Measurements from ENCODE around the gene NOX5. TPM values are rescaled to one million over a fixed set of nuclear protein-coding genes. Genes with fewer than 3 reads are reported as not detected.

NOX5 gene
- total RNA-seq, 1 experiment from 2014 or later, result 339 TPM

- Histone ChIP-seq H4K20me1 (ENCODE audit: low read length) (no peaks in the 10 kb centered on the region), H2AFZ (ENCODE audit: low read length) (no peak overlapping the region), H3K4me2 (ENCODE audit: low read length) (no peak overlapping the region), H3K9ac (ENCODE audit: low read length) (no peak overlapping the region), H3K9me2 (replicated peaks; ENCODE audit: low read length) (no peaks in the 10 kb centered on the region), H3K36me3 (ENCODE audit: low read depth, low read length) (no peaks in the 10 kb centered on the region), H3K79me2 (ENCODE audit: low read length) (no peaks in the 10 kb centered on the region), H3K27ac (ENCODE audit: low read length) (no peak overlapping the region), H3K27me3 (ENCODE audit: low read length) (no peaks in the 10 kb centered on the region), H3K4me3 (ENCODE audit: low read length) (no peak overlapping the region), H3K4me1 (ENCODE audit: insufficient read depth, low read length) (peaks cover 17% of the 10 kb centered on the region), H3K9me3 (ENCODE audit: low read length) (no peaks in the 10 kb centered on the region), H3F3A (ENCODE audit: low read length, unreplicated experiment) (no peaks in the 10 kb centered on the region)
- ChIA-PET CTCF (no interaction called here), POLR2A (ENCODE audit: unreplicated experiment) (no interaction called here)
- BruUV-seq (replicated peaks), result no TSS peak
- DNase-seq (no peak), ATAC-seq (no peak)
- TF ChIP-seq EZH2 (IDR thresholded peaks at IDR 0.05; ENCODE audit: low read length, unreplicated experiment) (no peak), EZH2phosphoT487 (IDR thresholded peaks at IDR 0.05; ENCODE audit: borderline replicate concordance, low read length) (no peak), CTCF (conservative IDR thresholded peaks at IDR 0.05; ENCODE audit: low read depth, low read length) (no peak)
- intact Hi-C loops (cut with micrococcal nuclease), result no loop called here
Observed at GRCh38 chr15:68990231-68990991, 24.1 kb upstream of the NOX5 start.

- POLR2A ChIA-PET (ENCODE audit: unreplicated experiment), result no interaction called here
Observed at GRCh38 chr15:68990992-68991500, 23.4 kb upstream of the NOX5 start.

More at GRCh38 chr15:68990992-68991500, 23.4 kb upstream of the NOX5 start:
- Histone ChIP-seq H3K4me2 (ENCODE audit: low read length) (no peak overlapping the region), H3K27me3 (ENCODE audit: low read length) (no peaks in the 10 kb centered on the region), H3K4me1 (ENCODE audit: insufficient read depth, low read length) (peaks cover 17% of the 10 kb centered on the region), H2AFZ (ENCODE audit: low read length) (no peak overlapping the region), H4K20me1 (ENCODE audit: low read length) (no peaks in the 10 kb centered on the region), H3K9ac (ENCODE audit: low read length) (no peak overlapping the region), H3K4me3 (ENCODE audit: low read length) (no peak overlapping the region), H3K36me3 (ENCODE audit: low read depth, low read length) (no peaks in the 10 kb centered on the region), H3F3A (ENCODE audit: low read length, unreplicated experiment) (no peaks in the 10 kb centered on the region), H3K79me2 (ENCODE audit: low read length) (no peaks in the 10 kb centered on the region), H3K27ac (ENCODE audit: low read length) (no peak overlapping the region), H3K9me2 (replicated peaks; ENCODE audit: low read length) (no peaks in the 10 kb centered on the region), H3K9me3 (ENCODE audit: low read length) (no peaks in the 10 kb centered on the region)
- no TSS peak for BruUV-seq (replicated peaks)
- no peak for TF ChIP-seq CTCF (conservative IDR thresholded peaks at IDR 0.05; ENCODE audit: low read depth, low read length)
- no peak for TF ChIP-seq EZH2phosphoT487 (IDR thresholded peaks at IDR 0.05; ENCODE audit: borderline replicate concordance, low read length)
- TF ChIP-seq EZH2 (IDR thresholded peaks at IDR 0.05; ENCODE audit: low read length, unreplicated experiment), result no peak
- intact Hi-C loops (cut with micrococcal nuclease), result no loop called here
- CTCF ChIA-PET, result no interaction called here
- ATAC-seq (no peak), DNase-seq (no peak)

Data from PC-3 (cell line).